COLO668 (cell line): ENCODE data around the gene DERL2.
"Not testable (repeated sequence)": the region's sequence is repeated elsewhere in the genome, so short reads cannot be mapped to it uniquely, and the experiment has no call there.

Experiments used
- DNase-seq: peaks from one replicate; lab custom pipeline; 2025; ENCODE audit not compliant: unreplicated experiment; lab: John Stamatoyannopoulos, UW

Gene DERL2

DNA sequence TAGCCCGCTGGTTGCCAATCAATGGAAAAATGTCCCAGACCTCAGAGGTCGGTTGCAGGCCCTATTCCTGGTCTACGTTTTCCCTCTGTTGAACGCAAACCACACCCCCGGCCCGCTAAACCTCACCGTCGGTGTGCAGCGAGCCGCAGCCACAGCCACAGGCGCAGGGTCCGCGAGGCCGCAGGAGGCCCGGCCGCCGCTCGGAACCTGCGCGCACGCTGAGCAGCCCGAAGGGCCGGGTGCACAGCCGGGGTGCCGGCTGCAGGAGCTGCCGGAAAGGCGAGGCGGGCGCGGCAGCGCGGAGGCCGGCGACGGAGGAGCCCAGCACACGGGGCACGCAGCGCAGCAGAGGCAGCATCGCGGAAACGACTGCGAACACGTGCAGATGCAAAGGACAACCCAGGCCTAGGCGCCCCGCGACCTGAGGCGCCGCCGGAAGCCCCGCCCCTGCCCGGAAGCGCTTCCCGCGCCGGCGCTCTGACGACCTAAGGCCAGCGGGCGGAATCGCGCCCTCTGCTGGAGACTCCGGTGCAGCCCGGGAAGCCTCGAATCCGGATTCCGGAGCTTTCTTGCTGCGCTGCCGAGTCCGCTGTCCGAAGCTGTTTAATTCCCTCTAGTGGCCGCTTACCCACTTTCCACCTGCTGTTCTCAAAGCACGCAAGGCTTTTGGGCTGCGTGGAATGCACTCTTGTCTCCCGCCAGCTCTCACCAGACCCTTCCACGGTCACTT lies 47.1 kb downstream of the DERL2 start, which contains the start of gene C1QBP:
C1QBP (minus strand) TSS at position 440 of the 730 bp plus-strand sequence; CDS start at position 358, 82 bp downstream.
- peak; percentile 89 for DNase-seq

DNA sequence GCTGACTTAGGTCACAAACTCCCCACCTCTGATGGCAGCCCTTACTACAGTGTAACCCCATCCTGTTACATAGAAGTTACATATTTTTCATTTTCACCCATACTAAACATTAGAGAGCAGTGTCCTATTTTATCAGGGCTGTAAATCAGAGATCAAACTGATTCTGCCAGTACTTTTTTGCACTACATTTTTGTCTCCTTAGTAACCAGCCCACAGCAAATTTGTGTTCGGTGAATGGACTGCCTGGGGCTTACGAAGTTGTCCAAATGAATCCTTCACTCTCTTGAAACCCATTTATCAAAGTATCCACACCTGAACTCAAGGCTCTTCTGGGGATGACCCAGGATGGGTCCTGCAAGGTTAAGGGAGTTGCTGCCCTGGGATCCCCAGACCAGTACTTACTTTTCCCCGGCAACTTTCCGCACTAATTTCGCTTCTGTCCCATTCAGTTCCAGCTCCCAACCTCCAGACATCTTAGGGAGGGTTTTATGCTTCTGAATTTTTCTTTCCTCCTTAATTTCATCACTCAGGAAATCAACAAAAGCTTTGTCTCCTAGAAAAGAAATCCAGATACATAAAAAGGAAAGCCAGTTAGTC lies 48.2 kb downstream of the DERL2 start:
- no peak for DNase-seq

DNA sequence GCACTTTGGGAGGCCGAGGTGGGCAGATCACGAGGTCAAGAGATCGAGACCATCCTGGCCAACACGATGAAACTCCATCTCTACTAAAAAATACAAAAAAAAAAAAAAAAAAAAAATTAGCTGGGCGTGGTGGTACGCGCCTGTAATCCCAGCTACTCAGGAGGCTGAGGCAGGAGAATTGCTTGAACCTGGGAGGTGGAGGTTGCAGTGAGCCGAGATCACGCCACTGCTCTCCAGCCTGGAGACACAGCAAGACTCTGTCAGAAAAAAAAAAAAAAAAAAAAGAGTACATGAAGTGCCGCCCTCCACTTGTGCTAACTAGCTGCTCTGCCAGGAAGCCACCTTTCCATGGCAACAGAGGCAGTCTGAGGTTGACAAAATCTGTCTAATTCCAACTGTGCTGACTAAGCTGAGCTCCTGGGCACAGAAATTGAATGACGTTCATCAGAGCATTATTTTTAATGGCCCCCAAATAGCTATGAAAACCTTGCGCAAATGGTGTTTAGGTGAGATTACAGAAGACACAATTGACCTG lies 50.1 kb downstream of the DERL2 start:
- DNase-seq = not testable (repeated sequence)

DNA sequence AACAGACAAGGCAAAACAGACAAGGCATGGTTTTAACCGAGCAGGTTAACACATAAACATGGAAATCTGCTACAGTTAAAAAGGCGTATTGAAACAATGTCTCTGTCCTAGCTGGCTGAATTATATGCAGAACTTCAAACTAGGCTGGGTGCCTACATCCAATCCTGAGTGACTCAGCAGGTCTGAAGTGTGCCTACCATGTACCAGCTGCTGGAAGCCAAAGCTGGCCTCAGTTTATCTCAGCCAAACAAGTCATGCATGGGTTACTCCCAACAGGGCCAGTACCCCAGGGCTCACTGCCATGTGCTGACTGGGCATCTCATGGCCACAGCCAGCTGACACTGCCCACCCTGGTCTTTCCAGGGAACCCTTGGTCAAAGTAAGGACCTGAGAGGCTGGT lies 51.0 kb downstream of the DERL2 start:
- DNase-seq = no peak

DNA sequence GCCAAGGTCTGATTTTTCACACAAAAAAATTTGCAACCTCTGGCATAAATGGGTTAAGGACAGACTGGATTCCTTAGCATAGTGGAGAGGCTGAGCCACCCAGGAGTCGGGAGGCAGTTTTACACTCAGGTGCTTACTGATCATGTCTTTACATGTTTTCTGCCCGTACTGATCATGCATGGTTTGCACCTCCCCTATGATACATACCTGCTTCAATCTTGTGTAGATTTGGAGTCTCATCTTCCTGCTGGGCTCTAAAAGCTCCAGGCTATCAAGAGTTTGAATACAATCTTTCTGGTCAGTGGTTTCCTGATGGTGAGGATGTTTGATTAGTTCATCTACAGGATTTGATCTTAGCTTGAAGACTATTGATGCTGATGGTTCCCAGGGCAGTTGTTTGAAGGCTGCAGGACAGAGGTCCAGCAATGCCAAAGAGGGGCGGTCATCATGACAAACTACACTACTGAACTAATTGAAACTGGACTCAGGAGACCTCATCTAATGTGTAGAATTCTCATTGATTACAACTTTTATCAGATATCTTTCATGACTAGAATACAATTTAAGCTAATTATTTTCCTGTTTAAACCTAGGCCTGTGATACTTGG lies 53.9 kb downstream of the DERL2 start:
- DNase-seq = no peak

DNA sequence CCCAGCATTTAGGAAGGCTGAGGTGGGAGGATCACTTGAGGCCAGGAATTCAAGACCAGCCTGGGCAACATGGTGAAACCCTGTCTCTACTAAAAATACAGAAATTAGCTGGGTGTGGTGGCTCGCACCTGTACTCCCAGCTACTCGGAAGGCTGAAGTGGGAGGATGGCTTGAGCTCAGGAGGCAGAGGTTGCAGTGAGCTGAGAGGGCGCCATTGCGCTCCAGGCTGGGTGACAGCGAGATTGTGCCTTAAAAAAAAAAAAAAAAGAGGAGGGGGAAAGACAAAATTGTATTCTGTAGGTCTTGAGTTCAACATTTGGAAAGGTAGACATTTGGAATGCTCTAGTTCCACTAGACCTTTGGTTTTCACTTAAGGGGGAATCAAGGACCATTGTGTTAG lies 54.7 kb downstream of the DERL2 start:
- not testable (repeated sequence) for DNase-seq

DNA sequence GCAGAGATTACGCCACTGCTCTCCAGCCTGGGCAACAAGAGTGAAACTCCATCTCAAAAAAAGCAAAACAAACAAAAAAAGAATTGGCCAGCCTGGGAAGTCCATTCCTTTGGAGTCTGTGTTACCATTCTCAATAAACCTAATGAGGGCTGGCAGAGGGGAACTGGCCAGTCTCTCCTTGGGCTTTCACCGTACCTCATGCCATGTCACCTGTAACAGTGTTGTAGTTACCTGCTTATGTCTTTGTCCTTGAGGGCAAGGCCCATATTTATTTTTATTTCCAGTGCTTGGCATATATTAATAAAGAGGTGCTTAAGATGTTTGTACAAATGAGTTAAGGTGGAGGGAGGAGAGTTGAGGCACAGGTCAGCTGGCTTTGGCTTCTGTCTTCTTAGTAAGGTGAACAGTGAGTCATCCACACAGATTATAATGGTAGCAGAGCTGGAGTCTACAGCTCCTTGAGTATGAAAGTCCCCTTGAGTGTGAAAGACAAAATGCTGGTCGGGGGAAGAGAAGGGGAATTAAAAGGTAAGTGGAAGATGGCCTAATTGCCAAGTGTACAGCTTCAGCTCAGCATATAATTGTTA lies 55.5 kb downstream of the DERL2 start:
- DNase-seq = no peak

DNA sequence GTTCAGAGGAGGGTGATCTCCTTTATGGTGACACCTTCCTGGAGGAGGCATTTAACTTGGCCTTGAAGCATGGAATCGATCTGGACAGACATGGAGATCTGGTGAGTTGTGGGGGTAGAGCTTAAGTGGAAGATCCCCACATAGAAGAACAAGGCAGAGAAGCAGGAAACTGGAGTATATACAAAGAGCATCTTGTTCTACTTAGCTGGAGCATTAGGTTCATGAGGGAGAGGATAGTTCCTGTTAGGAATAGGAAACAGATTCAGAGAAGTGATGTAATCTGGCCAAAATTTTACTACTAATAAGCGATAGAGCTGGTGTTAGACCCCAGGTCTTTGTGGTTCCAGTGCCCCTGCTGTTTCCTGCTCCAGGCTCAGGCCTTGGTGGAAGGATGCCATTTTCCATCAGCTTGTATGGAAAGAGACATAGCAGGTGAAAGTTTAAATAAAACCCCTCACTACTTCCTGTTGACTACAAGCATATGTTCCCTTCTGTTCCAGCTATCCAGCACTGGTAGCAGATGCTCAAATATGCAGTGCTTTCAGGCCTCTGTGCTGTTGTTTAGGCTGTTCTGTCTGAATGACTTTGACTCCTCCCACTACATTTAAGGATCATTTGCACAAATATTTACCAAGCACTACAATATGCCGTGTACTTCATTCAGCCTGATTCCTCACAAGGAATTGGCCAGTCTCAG lies 56.6 kb downstream of the DERL2 start:
- DNase-seq = peak; percentile 1

DNA sequence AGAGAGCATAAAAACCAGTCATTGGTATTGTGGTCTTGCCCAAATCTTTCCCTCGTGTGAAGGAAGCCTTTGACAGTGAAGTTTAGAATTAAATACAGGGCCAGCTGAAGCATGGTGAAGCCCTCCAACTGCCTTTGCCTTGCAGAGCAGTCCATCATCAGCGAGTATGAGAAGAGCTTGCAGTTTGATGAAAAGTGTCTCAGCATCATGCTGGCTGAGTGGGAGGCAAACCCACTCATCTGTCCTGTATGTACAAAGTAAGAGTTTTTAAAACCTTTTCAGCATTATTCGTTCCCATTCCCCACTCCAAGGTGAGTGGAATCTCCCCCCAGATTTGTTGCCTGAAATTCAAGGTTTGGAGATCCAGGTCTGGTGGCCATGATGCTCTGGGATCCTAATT lies 60.2 kb downstream of the DERL2 start:
- DNase-seq = no peak

DNA sequence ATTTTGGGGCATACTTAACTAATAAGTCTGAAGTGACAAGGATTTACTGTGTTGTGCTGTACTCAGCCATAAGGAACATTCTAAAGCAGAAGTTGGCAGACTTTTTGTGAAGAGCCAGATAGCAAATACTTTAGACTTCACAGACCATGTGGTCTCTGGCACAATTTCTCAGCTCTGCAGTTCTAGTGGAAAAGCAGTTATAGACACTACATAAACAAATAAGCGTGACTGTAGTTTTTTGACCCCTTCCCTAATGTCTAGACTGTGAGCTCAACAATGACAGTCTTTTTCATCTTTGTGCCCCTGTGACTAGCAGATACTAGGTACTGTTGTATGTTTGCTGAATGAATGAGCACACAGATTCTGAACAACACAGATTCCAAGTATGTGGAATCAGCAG lies 61.1 kb downstream of the DERL2 start:
- no peak for DNase-seq

DNA sequence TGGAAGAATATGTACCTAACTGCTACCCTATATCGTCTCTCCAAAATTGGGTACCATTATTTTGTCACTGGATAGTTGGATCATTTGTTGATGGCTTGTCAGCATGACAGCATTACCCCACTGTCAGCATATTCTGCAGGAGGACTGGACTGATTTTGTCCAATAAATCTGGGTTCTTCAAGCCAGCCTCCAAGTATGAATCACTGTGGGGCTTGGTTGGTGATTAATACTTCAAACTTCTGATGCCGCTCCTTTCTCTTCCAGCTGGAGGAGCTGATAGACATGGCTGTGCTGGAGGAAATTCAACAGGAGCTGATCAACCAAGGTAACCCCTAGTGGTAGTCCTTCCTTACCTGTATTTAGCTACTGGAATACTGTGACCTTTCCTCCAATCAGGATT lies 63.5 kb downstream of the DERL2 start:
- DNase-seq = no peak
